PC-3 (cell line): ENCODE results near the gene MMRN2.

Experiments
- EZH2 ChIP-seq: fragments of 300-600 bp; sonication (generic); IDR thresholded peaks from one replicate; pipeline ENCODE4 v1.6.1; 2017; ENCODE audit warnings: antibody characterized with exemption, mild to moderate bottlenecking, low read length; ENCODE audit not compliant: unreplicated experiment
- TF ChIP-seq, protein P1 (sequence below): fragments of 300-600 bp; sonication (generic); conservative IDR thresholded peaks from 2 replicates; pipeline ENCODE4 v1.5.1; 2017; ENCODE audit warnings: antibody characterized with exemption, low read depth, mild to moderate bottlenecking, low read length

DNA sequence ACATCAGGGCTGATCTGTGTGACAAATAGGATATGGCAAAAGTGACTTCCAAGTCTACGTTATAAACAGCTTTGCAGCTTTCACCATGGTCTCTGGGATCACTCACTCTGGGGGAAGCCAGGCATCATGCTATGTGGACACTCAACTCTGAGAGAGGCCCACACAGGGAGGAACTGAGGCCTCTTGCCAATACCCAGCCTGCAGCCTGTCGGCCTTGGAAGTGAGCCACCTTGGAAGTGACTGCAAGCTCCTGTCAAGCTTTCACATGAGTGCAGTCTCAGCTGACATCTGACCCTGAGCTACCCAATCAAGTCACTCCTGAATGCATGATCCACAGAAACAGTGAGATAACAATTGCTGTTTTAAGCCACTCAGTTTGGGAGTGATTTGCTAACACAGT is 56.5 kb downstream of the MMRN2 start:
- TF ChIP-seq, protein P1, sequence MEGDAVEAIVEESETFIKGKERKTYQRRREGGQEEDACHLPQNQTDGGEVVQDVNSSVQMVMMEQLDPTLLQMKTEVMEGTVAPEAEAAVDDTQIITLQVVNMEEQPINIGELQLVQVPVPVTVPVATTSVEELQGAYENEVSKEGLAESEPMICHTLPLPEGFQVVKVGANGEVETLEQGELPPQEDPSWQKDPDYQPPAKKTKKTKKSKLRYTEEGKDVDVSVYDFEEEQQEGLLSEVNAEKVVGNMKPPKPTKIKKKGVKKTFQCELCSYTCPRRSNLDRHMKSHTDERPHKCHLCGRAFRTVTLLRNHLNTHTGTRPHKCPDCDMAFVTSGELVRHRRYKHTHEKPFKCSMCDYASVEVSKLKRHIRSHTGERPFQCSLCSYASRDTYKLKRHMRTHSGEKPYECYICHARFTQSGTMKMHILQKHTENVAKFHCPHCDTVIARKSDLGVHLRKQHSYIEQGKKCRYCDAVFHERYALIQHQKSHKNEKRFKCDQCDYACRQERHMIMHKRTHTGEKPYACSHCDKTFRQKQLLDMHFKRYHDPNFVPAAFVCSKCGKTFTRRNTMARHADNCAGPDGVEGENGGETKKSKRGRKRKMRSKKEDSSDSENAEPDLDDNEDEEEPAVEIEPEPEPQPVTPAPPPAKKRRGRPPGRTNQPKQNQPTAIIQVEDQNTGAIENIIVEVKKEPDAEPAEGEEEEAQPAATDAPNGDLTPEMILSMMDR = no peak
- TF ChIP-seq EZH2 = no peak
